ENCODE data around the gene PCCA.
"Not testable (repeated sequence)": the region's sequence is repeated elsewhere in the genome, so short reads cannot be mapped to it uniquely, and the experiment has no call there.

Gene PCCA

GRCh38 chr13:100545684-100546061 lies 456.8 kb downstream of the PCCA start:
- no peak for DNase-seq (ENCODE audit: low spot score)

GRCh38 chr13:100546713-100547405 lies 458.0 kb downstream of the PCCA start:
- DNase-seq (ENCODE audit: low spot score), result no peak

GRCh38 chr13:100547791-100548201 lies 458.9 kb downstream of the PCCA start:
- no peak for DNase-seq (ENCODE audit: low spot score)

- no peak for DNase-seq (ENCODE audit: low spot score)
These were observed 460.4 kb downstream of the PCCA start for GRCh38 chr13:100549316-100549715.

GRCh38 chr13:100552755-100553154 lies 463.9 kb downstream of the PCCA start:
- no peak for DNase-seq (ENCODE audit: low spot score)

GRCh38 chr13:100559886-100560285 lies 471.0 kb downstream of the PCCA start:
- no peak for DNase-seq (ENCODE audit: low spot score)

- no peak for DNase-seq (ENCODE audit: low spot score)
These were observed 471.7 kb downstream of the PCCA start for GRCh38 chr13:100560498-100561157.

- DNase-seq (ENCODE audit: low spot score), result no peak
These were observed 472.2 kb downstream of the PCCA start for GRCh38 chr13:100561158-100561499.

- no peak for DNase-seq (ENCODE audit: low spot score)
These were observed 472.8 kb downstream of the PCCA start for GRCh38 chr13:100561599-100562204.

- DNase-seq (ENCODE audit: low spot score), result no peak
These were observed 474.9 kb downstream of the PCCA start for GRCh38 chr13:100563779-100564178.

GRCh38 chr13:100564444-100565223 lies 475.7 kb downstream of the PCCA start:
- no peak for DNase-seq (ENCODE audit: low spot score)

- DNase-seq (ENCODE audit: low spot score), result no peak
These were observed 476.4 kb downstream of the PCCA start for GRCh38 chr13:100565286-100565685.

GRCh38 chr13:100566543-100566942 lies 477.6 kb downstream of the PCCA start:
- DNase-seq (ENCODE audit: low spot score), result no peak

- DNase-seq (ENCODE audit: low spot score), result peak; percentile 60
These were observed 484.2 kb downstream of the PCCA start for GRCh38 chr13:100573121-100573520.

- not testable (repeated sequence) for DNase-seq (ENCODE audit: low spot score)
These were observed 488.3 kb downstream of the PCCA start for GRCh38 chr13:100577239-100577638.
